HUDEP-2 (cell line): ENCODE data around the gene DENND2A.
"Not testable (repeated sequence)": the region's sequence is repeated elsewhere in the genome, so short reads cannot be mapped to it uniquely, and the experiment has no call there.

Experiments
- DNase-seq, 76 experiments: peaks; one replicate each; lab custom pipeline; 2025; ENCODE audit not compliant: unreplicated experiment in 76 of 76; lab: John Stamatoyannopoulos, UW

The DENND2A gene

DNA sequence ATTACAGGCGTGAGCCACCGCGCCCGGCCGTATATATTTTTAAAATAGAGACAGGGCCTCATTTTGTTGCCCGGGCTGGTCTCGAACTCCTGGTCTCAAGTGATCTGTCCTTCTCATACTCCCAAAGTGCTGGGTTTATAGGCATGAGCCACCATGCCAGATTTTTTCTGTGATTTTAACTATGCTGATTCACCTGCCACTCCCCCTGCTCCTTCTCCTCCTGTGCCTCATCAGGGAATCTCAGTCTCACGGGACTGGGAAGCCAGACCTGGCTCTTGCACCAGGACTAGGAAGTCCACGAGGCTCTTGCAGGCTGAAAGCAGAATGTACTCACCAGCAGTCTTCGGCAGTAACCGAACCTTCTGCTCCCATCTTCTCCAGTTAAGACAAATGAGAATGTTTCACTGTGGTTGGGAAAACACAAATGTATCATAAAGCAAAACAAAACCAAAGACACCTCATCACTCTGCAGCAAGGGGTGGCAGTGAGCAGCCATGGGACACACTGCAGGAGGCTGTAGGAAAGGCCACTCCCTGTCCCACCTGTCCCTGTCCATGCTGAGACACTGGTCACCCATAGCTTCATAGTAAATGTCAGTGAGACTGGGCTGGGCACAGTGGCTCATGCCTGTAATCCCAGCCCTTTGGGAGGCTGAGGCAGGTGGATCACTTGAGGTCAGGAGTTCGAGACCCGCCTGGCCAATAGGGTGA lies 82.6 kb downstream of the DENND2A start:
- no peak for DNase-seq

DNA sequence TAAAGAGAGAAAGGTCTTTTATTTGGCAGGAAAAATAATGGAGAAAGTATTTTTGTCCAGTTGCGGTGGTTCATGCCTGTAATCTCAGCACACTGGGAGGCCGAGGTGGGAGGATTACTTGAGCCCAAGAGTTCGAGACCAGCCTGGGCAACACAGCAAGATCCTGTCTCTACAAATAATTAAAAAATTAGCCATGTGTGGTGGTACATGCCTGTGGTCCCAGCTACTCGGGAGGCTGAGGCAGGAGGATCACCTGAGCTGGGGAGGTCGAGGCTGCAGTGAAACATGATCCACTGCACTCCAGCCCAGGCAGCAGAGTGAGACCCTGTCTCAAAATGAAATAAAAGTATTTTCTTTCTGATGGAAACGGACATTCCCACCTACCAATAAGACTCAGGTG lies 83.5 kb downstream of the DENND2A start:
- DNase-seq: no peak

DNA sequence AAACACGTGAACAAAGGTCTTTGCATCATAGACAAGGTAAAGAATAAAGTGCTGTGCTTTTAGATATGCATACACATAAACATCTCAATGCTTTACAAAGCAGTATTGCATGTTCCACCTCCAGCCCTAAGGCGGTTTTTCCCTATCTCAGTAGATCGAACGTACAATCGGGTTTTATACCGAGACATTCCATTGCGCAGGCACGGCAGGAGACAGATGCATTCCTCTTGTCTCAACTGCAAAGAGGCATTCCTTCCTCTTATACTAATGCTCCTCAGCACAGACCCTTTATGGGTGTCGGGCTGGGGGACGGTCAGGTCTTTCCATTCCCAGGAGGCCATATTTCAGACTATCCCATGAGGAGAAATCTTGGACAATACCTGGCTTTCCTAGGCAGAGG lies 87.4 kb downstream of the DENND2A start:
- DNase-seq: not testable (repeated sequence)

DNA sequence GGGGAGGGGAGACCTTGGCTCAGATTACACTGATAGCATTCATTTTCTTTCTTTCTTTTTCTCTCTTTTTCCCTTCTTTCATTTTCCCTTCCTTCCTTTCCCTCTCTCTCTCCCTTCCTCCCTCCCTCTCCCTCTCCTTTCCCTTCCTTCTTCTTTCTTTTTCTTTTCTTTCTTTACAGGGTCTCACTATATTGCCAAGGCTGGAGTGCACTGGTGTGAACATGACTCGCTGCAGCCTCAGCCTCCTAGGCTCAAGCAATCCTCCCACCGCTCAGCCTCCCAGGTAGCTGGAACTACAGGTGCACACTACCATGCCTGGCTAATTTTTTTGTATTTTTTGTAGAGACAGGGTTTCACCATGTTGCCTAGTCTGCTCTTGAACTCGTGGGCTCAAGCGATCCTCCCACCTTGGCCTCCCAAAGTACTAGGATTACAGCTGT lies 88.4 kb downstream of the DENND2A start:
- no peak for DNase-seq

DNA sequence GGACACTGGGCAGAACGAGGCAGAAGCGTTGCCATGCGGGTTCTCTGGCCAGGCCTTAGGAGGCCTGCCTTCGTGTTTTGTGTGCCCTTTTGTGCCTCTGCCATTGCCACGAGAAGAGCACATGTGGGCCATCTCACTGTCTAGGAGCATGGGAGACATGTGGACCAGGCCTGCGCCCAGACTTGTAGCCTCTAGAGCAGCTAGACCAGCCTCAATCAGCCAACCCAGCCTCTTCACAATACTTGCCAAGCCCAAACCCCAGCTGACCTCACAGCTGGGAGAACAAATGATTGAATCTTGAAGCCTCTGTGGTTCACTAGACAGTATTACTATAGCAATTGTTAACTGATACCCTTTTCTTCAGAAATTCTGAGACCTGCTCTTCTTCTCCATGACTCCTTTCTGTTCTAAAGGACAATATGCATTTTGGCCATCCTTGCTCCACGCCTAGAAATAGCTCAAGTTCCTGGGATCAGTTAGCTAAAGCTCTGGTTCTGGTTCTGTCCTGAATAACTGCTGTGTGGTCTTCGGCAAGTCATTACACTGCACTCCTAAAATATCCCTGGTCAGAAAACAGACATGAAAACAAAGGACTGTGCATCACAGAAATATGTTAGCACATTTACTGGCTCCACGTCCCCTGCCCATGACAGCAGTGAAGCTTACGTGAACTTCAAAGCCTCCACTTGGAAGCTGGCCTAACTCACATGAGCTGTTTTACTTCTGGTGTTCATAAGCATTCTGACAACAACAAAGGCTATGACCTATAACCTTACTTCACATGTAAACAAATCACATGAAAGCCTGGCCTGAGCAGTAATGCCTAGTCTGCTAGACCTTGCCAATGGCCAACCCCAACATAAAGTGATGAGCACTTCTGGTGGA lies 89.0 kb downstream of the DENND2A start:
- no peak for DNase-seq

DNA sequence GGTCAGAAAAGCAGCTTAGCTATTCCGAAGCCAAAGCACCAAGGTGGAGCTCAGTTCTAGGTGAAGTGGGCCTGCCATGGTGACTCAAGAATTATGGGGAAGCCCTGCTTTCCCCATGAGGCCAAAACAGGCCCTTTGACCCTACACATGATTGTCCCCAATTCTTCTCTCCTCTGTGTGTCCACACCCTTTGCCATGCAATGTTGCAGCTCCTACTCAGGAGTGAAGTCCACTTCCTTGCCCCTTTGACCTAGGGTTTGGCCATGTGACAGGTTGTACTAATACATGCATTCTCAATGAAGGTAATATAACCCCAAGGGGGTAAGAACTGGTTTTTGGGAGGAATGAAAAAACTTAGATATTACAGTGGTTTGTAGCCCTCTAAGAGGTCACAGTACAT lies 93.7 kb downstream of the DENND2A start:
- no peak for DNase-seq

DNA sequence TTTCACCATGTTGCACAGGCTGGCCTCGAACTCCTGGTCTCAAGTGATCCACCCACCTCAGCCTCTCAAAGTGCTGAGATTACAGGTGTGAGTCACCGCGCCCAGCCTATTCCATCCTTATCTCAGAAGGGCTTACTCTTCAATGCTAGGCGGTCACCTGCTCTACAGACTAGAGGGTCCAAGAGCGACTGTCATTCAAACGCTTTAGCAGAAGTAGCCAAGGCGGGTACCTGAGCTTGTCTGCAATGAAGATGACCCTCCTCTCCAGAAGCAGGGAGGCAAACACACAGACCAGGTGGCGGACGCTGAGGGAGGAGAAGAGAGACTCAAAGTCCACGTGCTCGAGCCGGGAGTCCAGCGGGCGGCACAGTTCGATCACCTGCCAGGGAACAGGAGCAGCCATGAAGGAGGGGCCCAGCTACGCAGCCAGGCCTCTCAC lies 96.2 kb downstream of the DENND2A start:
- DNase-seq: no peak

DNA sequence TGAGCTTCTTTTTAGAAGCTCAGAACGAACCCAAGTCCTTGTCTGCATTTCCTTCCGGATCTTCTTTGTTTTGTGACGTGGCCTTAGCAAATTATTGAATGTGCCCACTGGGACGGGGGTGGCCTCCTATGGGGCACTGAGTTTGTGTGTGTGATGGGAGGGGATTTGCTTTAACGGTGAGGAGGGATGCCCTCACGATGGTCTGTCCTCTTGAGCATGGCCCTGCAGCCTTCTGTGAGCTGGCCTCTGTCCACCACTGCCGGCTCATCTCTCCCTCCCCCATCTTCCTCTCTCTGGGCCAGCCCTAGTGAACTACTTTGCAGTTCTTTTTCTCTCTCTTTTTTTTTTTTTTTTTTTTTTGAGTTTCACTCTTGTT lies 98.4 kb downstream of the DENND2A start:
- DNase-seq: no peak

DNA sequence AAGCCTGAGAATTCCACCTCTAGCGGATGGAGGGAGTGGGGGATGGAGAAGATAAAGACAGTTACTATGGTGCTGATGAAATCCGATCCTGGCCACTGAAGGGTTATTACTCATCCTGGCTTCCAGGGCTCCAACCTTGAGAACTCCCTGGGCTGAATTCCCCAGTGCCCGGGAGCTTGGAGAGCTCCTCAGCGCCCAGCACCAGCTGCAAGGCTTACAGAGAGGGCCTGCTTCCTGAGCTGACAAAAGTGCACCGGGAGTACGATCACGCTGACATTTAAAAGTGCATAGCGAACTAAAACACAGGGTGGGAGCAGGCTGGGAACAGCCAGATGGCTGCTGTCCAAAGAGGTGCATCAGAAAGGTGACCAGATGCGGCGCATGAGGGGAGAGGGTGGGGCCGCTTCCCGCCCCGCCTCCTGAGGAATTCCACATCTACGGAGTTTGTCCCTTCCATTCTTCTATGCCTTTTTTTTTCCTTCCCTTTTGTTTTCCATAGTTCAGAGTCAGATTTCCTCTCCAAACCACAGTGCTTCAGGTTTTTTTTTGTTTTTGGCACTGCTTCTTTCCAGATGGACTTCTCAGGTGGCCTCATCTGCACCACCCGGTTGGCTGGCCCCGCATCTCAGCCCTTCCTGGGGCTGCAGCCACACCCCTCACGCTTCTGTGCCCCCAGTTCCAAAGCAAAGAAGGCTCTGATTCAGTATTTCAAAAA lies 98.9 kb downstream of the DENND2A start:
- no peak for DNase-seq

DNA sequence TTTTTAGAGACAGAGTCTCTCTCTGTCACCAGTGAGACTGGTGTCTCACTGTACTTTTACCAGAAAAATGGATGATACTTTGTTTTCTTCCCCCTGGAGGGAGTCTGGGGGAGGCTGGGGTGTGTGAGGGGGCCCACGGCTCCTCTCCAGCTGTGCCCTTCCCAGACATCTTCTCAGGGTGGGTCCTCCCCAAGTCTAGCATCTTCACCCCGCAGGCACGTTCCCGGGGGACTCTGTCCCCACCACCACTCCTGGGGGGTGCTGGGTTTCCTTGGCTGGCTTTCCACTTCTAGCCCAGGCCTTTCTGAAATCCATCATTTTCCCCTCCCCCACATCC lies 99.5 kb downstream of the DENND2A start:
- no peak for DNase-seq

DNA sequence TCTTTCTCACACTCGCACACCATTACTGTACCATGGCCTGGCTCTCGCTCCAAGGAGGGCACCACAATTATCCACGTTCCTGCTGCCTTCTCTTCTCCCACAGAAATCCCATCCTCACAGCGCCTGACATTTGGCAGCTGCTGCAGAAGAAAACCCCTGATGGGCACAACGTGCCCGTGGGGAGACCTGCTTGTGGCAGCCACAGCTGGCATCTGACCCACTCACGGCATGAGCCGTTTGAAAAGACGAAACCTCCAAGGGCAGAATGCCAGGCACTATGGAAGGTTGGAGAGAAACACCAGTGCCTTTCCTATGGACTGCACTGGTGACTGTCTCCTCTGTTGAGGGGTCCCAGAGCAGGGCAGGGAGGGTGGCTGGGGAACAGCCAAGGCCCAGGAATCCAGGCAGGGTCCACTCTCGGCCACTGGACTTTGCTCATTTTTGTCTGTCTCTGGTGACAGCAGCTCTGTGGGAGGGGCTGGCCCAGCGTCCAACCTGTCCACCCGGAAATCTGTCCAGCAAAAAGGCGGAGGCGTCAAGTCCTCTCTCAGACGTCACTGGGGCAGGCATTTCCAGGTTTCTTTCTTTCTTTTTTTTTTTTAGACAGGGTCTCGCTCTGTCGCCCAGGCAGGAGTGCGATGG lies 100.4 kb downstream of the DENND2A start:
- no peak for DNase-seq

DNA sequence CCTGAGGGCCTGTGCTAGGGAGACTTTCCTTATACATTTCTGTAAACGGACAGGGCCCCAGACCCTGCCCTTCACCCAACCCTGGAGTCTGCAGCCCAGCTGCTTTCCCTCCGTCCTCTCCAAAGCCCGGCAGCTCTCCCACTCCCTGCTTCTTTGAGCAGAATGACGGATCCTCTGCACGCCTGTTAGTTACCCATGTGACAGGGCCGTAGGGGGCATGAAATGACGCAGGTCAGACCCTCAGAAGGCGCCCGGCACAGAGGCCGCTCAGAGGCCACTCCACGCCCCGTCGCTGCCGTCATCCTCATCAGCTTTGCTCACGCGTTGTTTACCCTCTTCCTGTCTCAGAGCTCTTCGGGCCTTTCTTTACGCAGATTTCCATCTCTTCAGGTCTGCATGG lies 101.2 kb downstream of the DENND2A start:
- DNase-seq: no peak

DNA sequence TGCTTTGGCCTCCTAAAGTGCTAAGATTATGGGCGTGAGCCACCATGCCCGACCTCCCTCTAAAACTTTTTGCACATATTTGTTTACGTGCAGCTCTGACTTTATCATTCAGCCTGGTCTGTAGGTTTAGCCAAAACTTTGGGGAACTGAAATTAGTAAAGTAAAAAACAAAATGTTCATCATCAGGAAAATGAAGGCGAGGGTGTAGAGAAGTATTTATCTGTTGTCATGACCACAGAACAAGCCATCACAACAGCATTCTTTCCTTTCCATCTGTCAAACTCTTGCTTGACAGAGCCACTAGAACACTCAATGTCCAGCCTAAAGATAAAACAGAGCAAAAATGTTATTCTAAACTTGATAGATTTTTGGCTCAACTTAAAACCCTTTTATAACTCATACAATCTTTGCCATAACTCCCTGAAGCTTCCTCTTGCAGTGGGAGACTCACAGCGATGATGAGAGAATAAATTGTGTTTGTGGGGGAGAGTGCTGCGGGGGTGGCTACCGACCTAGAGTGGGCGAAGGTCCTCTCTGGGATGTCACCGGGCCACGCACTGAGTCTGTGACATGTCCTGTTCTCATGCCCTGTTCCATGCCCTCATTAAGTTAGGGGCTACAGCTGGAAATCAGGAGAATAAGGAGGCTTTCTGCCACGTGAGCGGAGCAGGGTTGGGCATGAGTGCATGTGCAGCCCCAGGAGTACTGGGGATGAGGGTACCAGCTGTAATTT lies 102.7 kb downstream of the DENND2A start:
- no peak for DNase-seq

DNA sequence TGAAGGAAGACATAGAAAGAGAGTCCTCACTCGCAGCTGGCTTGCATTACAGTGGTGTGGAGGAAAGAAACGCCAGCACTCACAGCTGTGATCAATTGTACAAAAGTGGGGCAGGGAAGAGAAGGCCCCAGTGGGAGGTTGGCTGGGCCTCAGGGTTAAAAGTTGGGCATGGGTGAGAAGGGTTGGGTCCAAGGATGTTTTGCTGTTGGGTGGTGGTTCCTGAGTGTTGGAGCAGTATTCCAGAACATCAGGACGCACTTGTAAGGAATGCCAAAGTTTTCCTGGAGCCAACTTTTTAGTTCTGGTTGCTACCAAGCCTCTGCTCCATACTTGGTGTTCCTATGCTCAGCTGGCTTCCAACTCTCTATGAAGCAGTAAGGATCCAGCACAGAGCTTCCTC lies 105.9 kb downstream of the DENND2A start:
- DNase-seq: no peak

DNA sequence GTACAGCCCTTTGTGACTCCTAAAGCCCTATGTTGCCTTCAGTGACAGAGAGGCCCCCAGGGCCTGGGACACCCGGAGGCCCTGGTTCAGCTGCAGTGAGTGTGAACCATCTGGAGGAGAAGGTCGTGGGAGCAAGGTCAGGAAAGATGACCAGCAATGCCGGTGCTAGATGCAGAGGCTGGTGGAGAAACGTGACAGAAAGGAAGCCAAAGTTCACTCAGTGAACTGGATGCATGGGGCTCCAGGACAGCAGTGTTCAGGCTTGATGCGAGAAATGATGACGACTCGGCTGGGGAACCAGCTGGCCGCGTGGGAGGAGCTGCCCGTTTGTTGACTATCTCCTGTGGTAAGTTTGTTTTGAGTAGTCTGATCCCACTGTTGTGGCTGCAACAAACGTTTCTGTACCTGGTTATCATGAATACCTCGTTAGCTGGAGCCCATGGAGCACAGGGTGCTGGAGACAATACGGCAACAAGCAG lies 107.2 kb downstream of the DENND2A start:
- DNase-seq: no peak

DNA sequence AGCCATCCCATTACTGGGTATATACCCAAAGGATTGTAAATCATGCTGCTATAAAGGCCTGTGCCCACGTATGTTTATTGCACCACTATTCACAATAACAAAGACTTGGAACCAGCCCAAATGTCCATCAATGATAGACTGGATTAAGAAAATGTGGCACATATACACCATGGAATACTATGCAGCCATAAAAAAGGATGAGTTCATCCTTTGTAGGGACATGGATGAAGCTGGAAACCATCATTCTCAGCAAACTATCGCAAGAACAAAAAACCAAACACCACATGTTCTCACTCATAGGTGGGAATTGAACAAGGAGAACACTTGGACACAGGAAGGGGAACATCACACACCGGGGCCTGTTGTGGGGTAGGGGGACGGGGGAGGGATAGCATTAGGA lies 111.2 kb downstream of the DENND2A start:
- not testable (repeated sequence) for DNase-seq

DNA sequence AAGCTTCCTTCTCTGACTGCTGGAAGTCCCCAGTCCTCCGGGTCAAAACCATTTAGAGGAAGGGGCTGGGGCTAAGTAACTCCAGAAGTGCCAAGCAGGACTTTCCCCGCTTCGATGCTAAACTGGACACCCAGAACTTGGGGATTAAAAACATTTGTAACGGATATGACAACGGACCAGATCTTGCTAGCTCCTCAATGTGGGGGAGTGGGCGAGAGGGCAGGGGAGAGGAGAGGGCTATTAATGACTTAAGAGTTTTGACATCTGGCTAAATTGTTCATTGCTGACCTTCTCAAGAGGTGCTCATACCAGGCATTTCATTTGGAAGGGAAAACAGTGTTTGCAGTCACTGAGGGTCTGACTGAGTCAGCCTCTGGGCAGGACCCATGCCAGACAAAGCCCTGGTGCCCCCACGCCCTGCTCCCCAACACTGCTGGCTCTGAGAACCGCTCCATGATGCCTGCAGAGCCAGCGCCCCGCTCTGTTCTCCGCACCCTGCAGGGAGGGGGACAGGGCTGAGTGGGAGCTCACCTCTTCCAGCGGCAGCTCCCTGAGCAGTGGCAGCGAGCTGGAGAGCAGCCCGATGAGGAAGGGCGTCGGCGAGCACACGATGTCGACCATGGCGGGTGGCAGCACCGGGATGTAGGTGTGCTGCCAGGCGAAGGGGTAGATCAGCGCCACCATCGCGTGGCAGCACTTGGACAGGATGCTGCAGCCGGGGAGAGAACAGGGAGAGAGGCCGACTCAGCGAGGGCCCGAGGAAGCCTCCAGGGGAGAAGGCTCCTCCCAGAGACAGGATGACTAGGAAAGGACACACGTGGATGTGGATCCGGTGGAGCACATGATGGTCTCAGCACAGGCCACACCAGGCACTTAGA lies 113.6 kb downstream of the DENND2A start:
- no peak for DNase-seq

DNA sequence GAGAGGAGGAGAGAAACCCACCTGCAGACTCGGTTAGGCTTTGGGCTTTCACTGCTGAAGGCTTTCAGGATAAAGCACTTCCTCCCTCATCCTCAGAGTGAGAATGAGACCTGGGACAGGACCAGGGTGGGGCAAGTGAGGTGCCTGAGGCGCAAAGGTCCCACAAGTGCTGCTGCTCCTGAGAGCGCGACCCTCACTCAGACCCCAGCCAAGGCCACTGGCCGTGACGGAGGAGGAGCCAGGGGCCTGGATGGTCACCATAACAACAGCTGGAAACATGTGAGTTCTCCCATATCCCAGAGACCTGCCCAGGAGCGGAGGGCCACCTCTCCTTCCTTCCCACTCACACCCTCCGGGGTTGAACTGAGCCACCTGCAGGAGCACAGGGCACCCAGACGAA lies 114.4 kb downstream of the DENND2A start:
- DNase-seq: no peak

DNA sequence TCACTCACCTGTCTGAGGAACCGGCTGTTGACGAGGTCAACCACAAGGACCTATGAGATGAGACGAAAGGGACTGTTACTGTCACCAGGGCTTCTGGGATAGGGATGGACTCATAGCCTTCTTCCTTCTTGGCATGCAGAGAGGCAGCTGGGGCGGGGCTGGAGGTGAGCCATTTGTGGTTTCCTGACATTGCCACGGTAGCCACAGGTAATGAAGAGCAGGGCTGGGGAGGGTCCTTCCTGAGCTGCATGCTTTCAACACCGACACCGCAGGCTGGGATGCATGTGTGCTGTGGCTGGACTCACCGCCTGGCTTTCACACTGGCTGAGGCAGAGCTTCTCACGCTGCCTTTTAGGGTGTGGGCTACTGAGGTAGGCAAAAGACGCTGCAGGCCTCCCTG lies 114.9 kb downstream of the DENND2A start:
- DNase-seq: no peak
